Calu3 (cell line): ENCODE data around the gene HMGXB3. TPM values are rescaled to one million over a fixed set of nuclear protein-coding genes. Genes with fewer than 3 reads are reported as not detected.
A peak's percentile ranks its signal among the peaks of the same experiment; 100 is the strongest.

Experiments used
- BruUV-seq: library from RNA; stranded (reverse); fragments of 400-500 nt; replicated peaks from 2 replicates; lab custom pipeline; 2021; lab: Mats Ljungman, UMichigan
- CTCF ChIA-PET: fragments of 300-600 bp; sonication (Branson Sonifier 250); formaldehyde crosslinking; loops from one replicate; lab custom pipeline; 2022; ENCODE audit warnings: antibody characterized with exemption; lab: Charles Lee
- DNase-seq: peaks from one replicate; pipeline ENCODE4 v3.0.0; 2022
- H3K27ac Mint-ChIP-seq: one replicate; pipeline ENCODE4 v1.8.0; 2022; ENCODE audit warnings: mixed read lengths; ENCODE audit not compliant: unreplicated experiment
- H3K27me3 Mint-ChIP-seq: one replicate; pipeline ENCODE4 v1.8.0; 2022; ENCODE audit warnings: mixed read lengths; ENCODE audit not compliant: unreplicated experiment
- H3K36me3 Mint-ChIP-seq: one replicate; pipeline ENCODE4 v1.8.0; 2022; ENCODE audit warnings: mild to moderate bottlenecking, moderate library complexity, mixed read lengths; ENCODE audit not compliant: insufficient read depth, unreplicated experiment
- H3K4me1 Mint-ChIP-seq: one replicate; pipeline ENCODE4 v1.8.0; 2022; ENCODE audit warnings: mild to moderate bottlenecking, low read depth, mixed read lengths; ENCODE audit not compliant: unreplicated experiment
- H3K4me3 Mint-ChIP-seq: one replicate; pipeline ENCODE4 v1.8.0; 2022; ENCODE audit warnings: mild to moderate bottlenecking, low read depth, moderate library complexity, mixed read lengths; ENCODE audit not compliant: unreplicated experiment
- H3K9me3 Mint-ChIP-seq: one replicate; pipeline ENCODE4 v1.8.0; 2022; ENCODE audit warnings: low read depth, mixed read lengths; ENCODE audit not compliant: unreplicated experiment
- CTCF ChIP-seq: fragments of 200-600 bp; IDR thresholded peaks from one replicate; pipeline ENCODE4 v1.8.0; 2022; ENCODE audit warnings: antibody characterized with exemption; ENCODE audit not compliant: unreplicated experiment
- intact Hi-C: fragments of 100-400 bp; cut with micrococcal nuclease; formaldehyde crosslinking; loops from one replicate; pipeline ENCODE4 v1.10.0; 2022; ENCODE audit not compliant: unreplicated experiment
- total RNA-seq: library from RNA; stranded (reverse); gene quantifications from 2 replicates; pipeline ENCODE4 v1.2.3, GENCODE V29; 2022

Gene HMGXB3
- total RNA-seq, 1 experiment from 2014 or later, result 58.2 TPM

- Mint-ChIP-seq H3K9me3 (no peaks in the 10 kb centered on the region), H3K27ac (peak overlapping the region; percentile 98), H3K4me3 (peak overlapping the region; percentile 82), H3K36me3 (peaks cover 36% of the 10 kb centered on the region), H3K27me3 (no peaks in the 10 kb centered on the region), H3K4me1 (peaks cover 57% of the 10 kb centered on the region)
- DNase-seq, result no peak
- BruUV-seq, result TSS peak; percentile 66
- intact Hi-C loops, result no loop called here
- CTCF ChIA-PET, result interaction anchor here (0.8 to 4.3 kb wide), 13 partner anchors 29 to 231 kb away, joined by 3 to 61 read pairs (median 4); partner anchors contain the start of genes HMGXB3, PPARGC1B and TIGD6
- no peak for TF ChIP-seq CTCF
These were observed 39.3 kb upstream of the HMGXB3 start for GRCh38 chr5:149961186-149961685.

GRCh38 chr5:149961957-149962409, 38.6 kb upstream of the HMGXB3 start:
- Mint-ChIP-seq H3K36me3 (peaks cover 36% of the 10 kb centered on the region), H3K9me3 (no peaks in the 10 kb centered on the region), H3K4me1 (peaks cover 52% of the 10 kb centered on the region), H3K27me3 (no peaks in the 10 kb centered on the region), H3K4me3 (peak overlapping the region; percentile 82), H3K27ac (peak overlapping the region; percentile 98)
- peak; percentile 50 for TF ChIP-seq CTCF
- no peak for DNase-seq
- no TSS peak for BruUV-seq
- intact Hi-C loops, result loop anchor here (1.0 kb wide), 3 partner anchors 60 to 128 kb away; no protein-coding TSS in a partner anchor
- CTCF ChIA-PET, result interaction anchor here (0.7 to 4.3 kb wide), 16 partner anchors 29 to 277 kb away, joined by 3 to 61 read pairs (median 4); partner anchors contain the start of gene PPARGC1B

- H3K9me3 Mint-ChIP-seq, result no peaks in the 10 kb centered on the region
- peaks cover 46% of the 10 kb centered on the region for H3K4me1 Mint-ChIP-seq
- intact Hi-C loops, result loop anchor here (1.0 kb wide), 3 partner anchors 60 to 128 kb away; no protein-coding TSS in a partner anchor
- DNase-seq, result no peak
- H3K27me3 Mint-ChIP-seq, result no peaks in the 10 kb centered on the region
- peaks cover 36% of the 10 kb centered on the region for H3K36me3 Mint-ChIP-seq
- no peak overlapping the region for H3K4me3 Mint-ChIP-seq
- BruUV-seq, result no TSS peak
- CTCF ChIA-PET, result interaction anchor here (0.6 to 4.3 kb wide), 14 partner anchors 28 to 233 kb away, joined by 3 to 61 read pairs (median 4); partner anchors contain the start of gene PPARGC1B
- no peak for TF ChIP-seq CTCF
- no peak overlapping the region for H3K27ac Mint-ChIP-seq
These were observed 37.8 kb upstream of the HMGXB3 start for GRCh38 chr5:149962601-149963300.

GRCh38 chr5:149963729-149964128, 36.8 kb upstream of the HMGXB3 start:
- no peak for DNase-seq
- TF ChIP-seq CTCF, result no peak
- no peaks in the 10 kb centered on the region for H3K27me3 Mint-ChIP-seq
- no peaks in the 10 kb centered on the region for H3K9me3 Mint-ChIP-seq
- peaks cover 36% of the 10 kb centered on the region for H3K4me1 Mint-ChIP-seq
- CTCF ChIA-PET, result no interaction called here
- intact Hi-C loops, result no loop called here
- H3K27ac Mint-ChIP-seq, result no peak overlapping the region
- no peak overlapping the region for H3K4me3 Mint-ChIP-seq
- peaks cover 36% of the 10 kb centered on the region for H3K36me3 Mint-ChIP-seq
- no TSS peak for BruUV-seq
